ENCODE results near the gene DMAC2L.
A peak's percentile ranks its signal among the peaks of the same experiment; 100 is the strongest.
"Not testable (repeated sequence)": the region's sequence is repeated elsewhere in the genome, so short reads cannot be mapped to it uniquely, and the experiment has no call there.

Gene DMAC2L, protein sequence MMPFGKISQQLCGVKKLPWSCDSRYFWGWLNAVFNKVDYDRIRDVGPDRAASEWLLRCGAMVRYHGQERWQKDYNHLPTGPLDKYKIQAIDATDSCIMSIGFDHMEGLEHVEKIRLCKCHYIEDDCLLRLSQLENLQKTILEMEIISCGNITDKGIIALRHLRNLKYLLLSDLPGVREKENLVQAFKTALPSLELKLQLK

DNA sequence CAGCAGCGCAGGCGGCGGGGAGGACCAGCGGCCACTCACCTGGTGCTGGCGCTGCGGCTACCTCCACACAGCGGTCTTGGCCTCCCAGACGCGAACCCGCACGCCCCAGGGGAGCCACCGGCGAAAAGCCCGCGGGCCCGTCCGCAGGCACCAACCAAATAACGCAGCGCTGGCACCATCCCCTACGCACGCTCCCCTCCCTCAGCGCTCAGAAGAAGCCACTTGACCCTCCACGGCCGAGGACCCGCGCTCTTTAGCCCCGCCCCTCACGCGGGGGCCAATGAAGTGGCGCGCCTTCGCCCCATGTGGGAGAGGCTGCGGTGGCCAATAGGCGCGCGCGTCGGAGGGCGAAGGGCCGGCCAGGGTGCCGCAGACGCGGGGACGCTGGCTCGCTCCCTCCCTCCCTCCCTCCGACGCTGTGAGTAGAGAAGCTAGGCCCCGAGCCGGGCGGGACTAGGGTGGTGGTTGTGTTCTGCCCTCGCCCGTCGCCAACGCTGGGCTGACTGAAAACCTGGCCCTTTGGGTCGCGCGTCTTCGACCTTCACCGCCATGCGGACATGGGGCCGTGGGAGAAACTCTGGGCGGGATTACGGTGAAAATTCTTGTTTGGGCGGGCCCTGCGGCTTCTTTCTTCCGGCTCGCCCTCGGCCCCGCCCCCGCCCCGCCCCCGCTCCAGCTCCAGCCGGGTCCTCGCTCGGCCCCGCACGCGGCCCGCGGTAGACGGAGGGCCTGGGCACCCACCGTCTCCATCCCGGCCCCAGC, at the start of gene DMAC2L, which contains the start of gene L2HGDH:
Gene DMAC2L (plus strand): TSS at position 353 of the 762 bp plus-strand sequence. CDS start 9,164 bp downstream, outside the sequence.
Gene L2HGDH (minus strand): TSS at position 258 of the 762 bp plus-strand sequence. CDS start 79 bp downstream, at position 179.
- peak; percentile 90 for DNase-seq

DNA sequence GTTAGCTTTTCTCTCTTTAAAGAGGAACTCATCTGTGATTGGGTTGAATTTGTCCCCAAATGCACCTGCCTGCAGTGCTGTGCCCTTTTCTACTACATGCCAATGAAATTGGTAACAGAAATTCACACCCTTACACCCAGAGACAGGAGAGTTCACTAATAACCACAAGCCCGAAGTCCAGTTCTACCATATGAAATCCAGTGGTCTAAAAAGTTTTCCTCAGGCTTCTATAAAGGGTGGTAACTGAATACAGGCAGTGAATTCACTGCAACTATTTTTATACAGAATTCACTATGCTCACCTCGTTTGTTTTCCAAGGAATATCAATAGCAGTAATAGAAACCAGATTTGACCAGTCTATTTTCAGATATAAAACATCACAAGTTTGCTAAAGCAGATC, 49.3 kb upstream of the DMAC2L start:
- no peak for DNase-seq

DNA sequence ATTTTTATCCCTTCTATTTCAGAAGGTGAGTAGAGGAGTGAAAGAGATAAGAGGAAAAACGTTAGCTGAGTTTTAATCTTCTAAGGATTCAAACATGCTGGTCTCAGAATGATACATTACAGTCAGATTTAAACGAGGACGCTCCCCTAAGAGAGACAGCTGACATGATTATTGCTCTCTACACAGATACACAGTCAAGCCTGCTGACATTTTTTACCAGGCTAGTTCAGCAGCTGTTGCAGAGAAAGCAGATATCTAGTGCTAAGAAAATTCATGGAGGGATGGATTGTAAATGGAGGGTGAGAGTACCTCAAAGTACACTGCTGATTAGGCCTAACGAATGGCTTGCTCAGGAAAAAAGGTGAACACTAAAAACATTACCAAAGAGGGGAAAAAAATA, 48.8 kb upstream of the DMAC2L start:
- DNase-seq = no peak

DNA sequence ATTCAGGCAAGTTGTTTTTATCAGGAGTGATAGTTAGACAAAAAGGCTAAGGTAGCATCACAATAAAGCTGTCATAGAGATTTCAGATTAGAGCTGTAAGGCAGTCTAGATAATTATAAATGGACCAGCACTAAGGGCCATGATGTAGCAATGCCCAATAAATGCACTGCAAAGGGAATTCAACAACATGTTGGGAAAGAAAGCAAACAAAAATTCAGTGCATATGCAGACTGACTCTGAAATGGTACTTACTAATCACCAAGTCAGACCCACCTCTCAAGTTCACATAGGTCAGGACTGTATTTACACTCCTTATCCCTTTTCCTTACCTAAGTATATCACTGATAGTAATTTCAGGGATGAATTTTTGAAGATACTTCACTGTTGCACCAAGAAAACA, 47.1 kb upstream of the DMAC2L start:
- no peak for DNase-seq

DNA sequence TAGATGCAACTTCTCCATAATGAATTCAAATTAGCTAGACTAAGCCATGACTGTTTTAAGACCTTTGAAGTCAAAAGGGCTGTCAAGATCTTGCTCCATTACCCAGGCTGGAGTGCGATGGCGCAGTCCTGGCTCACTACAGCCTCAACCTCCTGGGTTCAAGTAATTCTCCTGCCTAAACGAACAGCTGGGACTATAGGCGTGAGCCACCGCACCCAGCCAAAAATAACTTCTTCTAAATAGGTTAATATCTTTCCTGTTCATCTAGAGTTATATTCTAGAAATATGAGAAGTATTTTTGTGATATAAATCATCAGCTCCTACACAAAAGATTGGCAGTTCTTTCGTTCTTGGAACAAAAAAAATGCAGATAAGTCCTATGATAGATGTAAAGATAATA, 41.2 kb upstream of the DMAC2L start:
- DNase-seq = no peak

DNA sequence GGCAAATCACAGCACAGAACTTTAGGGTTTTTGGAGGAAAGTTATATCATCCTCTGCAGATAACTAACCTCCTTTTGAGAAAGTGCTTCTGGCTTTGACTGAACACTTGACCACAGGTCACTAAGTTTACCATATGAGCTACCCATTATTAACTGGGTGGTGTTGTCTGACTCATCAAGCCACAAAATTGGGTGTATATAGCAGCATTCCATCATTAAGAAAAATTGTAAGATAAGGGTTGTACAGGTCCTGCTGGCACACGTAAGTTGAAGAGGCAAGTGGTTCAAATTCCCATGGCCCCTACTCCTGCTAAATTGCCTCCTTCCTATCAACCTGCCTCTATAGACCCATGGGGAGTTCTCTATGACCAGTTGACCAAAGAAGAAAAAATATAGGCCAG, 39.6 kb upstream of the DMAC2L start:
- no peak for DNase-seq

DNA sequence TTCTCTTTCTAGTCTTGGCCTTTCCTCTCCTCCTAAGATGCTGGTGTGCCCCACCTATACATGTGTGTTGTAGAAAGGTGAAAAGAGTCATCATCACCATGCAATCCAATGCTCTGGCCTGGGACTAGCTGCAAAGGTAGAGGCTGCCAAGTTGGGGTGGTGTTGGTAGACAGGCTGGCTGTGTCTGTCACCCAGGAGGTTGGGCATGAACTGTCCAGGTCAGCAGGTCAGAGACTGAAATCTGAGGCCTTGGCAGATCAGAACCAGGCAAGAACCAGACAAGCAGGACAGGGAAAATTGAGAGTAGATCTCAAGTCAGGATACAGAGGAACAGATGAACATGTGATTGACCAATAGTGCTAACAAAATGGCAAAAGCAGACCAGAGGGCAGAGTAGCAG, 26.3 kb upstream of the DMAC2L start:
- no peak for DNase-seq

DNA sequence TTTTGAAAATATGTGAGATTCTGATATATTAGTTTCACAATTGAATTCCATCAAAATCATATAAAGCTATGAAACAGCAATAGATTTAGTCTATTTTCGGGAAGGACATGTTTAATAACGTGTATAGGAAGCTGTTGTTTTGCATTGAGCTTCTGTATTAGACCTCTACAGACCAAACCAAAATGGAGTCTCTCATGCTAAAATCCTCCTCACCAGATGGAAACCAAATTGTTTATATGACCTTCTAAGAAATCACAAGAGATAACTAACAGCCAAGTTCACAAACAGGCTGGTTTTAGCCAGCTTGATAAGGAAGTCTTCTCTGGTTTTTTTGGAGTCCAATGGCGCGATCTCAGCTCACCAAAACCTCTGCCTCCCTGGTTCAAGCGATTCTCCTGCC, 24.0 kb upstream of the DMAC2L start:
- no peak for DNase-seq

DNA sequence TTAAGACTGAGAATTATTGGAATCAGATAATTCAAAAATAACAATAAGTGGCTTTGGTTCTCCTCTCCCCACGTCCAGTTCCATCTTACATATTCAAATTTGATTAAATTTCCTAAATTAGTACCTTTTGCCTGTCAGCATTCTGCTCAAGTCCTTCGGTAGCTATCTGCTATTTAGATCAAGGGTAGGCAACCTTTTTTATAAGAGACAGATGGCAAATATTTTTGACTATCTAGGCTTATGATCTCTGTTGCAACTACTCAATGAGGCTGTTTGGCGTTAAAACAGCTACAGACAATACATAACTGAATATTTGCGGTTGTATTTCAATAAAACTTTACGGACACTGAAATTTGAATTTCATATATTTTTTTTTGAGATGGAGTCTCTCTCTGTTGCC, 21.8 kb upstream of the DMAC2L start:
- no peak for DNase-seq

DNA sequence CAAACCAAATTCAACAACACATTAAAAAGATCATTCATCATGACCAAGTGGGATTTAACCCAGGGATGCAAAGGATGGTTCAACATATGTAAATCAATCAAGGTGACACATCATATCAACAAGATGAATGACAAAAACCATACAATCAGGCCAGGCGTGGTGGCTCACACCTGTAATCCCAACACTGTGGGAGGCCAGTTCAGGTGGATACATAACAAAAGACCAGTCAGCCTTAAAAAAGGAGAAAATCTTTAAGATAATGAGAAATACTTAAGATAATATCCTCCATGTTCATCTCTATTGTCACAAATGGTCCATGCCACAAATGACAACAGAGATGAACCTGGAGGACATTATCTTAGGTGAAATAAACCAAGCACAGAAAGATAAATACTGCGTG, 12.5 kb upstream of the DMAC2L start:
- DNase-seq = no peak

DNA sequence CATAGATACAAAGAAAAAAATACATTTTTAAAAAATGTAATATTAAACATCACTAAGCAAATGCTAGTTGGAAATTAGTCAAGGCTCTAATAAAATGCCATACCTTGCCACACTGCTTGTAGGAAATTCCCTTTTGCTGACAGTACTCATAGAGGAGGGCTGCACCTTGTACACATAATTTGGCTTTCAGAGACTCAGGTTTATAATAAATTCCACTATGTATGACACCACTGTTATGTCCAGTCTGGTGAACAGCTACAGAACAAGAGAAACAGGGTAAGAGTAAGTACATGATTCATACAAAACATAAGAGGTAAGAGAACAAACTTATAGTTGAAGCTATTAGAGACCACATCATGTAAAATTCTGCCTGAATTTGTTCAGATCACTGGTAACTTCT, 10.2 kb upstream of the DMAC2L start:
- DNase-seq = no peak

DNA sequence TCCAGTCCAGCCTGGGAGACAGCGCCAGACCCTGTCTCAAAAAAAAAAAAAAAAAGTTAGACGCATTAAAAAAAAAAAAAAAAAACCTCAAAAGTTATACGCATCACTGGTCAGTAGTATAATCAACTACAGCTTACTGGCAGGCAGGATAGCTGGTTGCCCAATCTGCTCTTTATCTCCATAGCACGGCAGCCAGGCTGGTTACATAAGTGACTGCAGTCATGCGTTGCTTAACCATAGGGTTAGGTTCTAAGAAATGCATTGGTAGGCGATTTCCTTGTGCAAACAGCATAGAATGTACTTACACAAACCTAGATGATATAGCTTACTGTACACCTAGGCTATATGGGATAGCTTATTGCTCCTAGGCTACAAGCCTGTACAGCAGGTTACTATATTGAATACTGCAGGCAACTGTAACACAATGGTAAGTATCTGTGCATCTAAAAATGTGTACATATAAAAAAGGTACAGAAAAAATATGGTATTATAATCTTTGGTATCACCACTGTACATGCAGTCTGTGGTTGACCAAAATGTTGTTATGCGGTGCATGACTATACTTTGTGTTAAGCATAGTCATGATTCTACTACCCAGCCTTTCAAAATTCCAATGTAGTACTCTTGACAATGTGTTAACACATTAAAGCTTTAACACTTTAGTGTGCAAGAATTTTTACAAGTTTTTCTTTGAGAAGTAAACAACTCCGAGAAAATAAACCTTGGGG, 8.2 kb upstream of the DMAC2L start:
- DNase-seq = no peak

DNA sequence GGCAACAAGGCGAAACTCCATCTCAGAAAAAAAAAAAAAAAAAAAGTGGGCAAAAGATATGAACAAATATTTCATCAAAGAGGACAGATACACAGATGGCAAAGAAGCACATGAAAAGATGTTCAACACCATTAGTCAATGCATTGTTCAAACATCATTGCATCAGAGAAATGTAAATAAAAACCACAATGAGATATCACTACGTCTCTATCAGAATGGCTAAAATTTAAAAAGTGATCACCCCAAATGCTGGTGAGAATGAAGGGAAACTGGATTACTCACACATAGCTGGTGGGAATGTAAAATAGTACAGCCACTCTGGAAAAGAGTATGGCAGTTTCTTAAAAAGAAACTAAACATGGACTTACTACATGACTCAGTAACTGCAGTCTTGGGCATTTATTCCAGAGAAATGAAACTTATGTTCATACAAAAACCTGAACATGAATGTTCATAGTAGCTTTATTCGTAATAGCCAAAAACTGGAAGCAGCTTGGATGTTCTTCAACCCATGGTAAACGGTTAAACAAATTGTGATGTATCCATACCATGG, 3.7 kb upstream of the DMAC2L start:
- DNase-seq = no peak

DNA sequence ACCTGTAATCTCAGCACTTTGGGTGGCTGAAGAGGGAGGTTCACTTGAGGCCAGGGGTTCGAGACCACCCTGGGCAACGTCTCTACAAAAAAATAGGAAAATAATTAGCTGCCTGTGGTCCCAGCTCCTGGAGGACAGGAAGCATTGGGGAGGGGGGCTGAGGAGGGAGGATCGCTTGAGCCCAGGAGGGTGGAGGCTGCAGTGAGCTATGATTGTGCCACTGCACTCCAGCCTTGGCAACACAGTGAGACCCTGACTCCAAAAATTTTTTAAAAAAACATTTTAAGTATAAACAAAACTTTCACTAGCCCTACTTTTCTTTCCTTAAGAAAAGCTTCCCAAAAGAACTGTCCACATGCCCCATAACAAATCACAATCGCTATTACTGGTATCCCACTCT, 1.7 kb upstream of the DMAC2L start:
- DNase-seq = no peak

DNA sequence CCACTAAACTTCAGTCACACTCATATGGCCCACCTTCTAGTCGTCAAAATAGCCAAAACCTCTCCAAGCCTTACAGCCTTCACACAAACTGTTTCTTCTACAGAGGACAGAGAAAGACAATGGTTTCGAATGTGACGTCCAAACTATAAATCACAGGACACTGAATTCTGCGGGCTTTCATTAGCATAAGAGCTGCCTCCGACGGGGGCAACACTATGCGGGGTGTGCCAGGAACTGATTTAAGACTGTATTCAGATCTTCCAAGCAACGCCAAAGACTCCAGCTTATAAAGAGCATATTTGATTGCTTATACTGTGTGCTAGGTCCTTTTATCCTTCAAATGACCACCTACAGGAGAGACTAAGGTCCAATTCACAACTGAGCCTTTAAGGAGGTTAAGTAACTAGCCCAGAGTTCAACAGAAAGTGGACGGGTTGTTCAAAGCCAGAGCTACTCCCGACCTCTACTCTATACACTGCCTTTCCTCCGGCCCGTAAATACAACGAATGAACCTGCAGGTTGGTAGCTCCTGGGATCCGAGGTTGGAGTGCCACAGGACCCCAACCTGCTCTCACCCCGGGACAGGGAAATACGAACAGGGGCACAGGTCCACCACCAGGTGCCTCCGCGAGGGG, 670 bp upstream of the DMAC2L start:
- DNase-seq = peak; percentile 9

DNA sequence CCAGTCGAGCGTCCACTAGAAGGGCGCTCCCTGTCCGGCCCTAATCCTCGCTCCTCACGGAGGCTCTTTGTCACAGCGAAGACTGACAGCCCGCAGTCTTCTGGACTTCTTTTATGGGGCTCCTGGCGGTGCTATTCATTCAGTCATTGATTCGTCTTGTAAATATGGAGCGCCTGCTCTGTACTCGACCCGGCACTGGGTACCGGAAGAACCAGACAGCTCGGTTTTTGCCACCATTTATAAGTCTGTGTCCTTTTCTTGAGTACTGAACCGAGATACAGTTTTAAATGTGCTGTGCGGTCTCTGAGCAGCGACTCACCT, 570 bp downstream of the DMAC2L start:
- peak; percentile 67 for DNase-seq

DNA sequence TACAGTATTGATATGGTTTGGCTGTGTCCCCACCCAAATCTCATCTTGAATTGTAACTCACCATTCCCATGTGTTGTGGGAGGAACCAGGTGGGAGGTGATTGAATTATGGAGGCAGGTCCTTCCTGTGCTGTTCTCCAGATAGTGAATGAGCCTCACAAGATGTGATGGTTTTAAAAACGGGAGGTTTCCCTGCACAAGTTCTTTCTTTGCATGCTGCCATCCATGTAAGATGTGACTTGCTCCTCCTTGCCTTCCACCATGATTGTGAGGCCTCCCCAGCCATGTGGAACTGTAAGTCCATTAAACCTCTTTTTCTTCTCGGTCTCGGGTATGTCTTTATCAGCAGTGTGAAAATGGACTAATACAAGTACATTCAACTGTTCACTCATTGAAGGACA, 2.0 kb downstream of the DMAC2L start:
- DNase-seq = not testable (repeated sequence)

DNA sequence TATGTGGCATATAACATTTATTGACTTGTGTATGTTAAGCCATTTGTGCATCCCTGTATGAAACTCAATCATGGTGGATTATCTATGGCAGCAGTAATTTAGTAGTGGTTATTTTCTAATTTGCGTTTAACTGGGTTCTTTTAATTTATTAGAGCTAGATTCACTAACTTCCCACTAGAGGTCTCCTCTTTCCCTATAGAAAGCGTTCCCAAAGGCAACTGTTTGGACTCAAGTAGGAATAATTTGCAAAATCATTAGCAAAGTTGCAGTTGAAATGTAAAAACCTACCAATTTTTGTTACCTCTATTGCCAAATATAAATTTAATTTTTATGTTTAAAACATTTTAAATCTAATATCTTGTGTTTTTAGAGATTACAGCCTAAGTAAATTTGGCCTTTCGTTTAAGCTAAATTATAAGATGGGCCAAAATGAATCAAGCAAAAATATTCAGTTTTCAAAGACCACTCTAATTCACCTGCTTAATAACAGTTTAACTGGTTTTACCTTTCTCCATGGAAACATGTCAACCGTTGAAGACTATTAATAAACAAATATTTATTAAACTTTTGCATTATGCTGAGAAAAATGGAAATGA, 6.0 kb downstream of the DMAC2L start:
- DNase-seq = peak; percentile 30

DNA sequence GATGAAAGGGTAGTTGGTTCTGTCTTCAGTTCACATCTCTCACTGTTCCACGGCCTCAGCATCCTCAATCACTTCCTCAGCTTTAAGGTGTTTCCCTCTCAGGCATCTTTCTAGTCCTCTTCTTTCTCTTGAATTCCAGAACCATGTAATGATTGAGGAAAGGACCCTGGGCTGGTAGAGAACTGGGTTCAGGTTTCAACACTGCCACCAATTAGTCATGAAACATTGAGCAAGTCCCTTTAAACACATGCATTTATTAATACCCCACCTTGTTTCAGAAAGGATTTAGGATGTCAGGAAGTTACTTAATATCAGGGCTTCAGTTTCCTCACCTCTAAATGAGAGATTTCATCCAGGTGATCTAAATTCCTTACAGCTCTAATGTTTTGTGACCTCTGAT, 7.2 kb downstream of the DMAC2L start:
- no peak for DNase-seq

DNA sequence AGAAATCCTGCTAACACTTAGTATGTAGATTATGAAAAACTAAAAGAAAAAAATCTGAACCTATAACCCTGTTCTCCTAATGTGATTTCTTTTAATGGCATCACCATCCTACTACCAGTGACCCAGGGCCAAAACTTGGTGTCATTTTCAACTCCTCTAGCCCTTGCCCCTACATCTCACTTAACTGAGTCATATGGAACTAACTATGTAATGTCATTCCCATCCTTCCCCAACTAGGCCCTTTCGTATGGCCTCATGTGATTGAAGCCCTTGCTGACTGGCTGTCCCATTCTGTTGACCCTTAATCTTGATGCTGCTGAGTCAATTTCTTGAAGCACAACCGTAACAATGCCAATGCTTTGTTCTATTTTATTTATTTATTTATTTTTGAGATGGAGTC, 7.6 kb downstream of the DMAC2L start:
- no peak for DNase-seq

DNA sequence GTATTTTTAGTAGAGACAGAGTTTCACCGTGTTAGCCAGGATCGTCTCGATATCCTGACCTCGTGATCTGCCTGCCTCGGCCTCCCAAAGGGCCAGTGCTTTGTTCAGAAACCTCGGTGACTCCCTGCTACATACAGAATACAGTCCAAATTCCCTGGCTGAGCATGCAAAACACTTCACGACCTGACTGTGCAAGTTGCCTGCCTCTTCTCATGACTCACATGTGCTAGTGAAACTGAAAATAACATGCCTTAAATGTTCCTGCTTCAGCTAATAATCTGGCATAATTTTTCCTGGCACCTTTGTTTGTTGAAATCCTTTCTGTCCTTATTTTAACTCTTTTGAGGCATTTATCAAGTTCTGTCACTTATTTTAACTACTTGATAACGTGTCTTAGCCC, 8.2 kb downstream of the DMAC2L start:
- DNase-seq = no peak

DNA sequence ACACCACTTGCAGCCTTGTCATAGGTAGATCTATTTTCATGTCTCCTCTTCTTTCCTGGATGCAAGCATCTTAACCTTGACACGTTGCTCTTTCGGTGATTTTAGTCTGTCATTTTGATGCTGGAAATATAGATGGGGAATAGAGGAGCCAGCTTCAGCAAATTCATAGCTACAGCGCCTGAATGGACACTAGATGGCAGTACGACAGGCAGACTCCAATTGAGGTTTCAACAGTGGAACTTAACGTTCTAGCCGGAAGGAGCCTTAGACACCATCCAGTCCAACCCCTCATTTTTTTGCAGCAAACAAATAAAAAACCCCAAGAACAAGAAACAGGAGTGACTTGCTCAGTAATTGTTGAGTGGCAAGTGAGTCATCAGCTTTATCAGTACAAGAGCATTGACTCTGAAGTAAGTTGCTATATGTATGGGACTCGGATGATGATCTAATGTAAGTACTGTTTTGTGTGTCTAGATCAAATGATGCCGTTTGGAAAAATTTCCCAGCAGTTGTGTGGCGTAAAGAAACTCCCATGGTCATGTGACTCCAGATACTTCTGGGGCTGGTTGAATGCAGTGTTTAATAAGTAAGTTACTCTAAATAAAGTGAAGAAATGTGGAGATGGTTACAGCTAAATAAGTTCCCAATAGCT, 9.0 kb downstream of the DMAC2L start:
- DNase-seq = peak; percentile 85
